ENCODE results near the gene PER3. TPM values are rescaled to one million over a fixed set of nuclear protein-coding genes. Genes with fewer than 3 reads are reported as not detected.

PER3 gene
- total and polyA plus RNA-seq, 10 of the 15 experiments (the other 5 are each of a cell fraction or from before 2014, with no cell fraction given): 0.06 to 0.64 (median 0.13) TPM; not detected in 1

DNA sequence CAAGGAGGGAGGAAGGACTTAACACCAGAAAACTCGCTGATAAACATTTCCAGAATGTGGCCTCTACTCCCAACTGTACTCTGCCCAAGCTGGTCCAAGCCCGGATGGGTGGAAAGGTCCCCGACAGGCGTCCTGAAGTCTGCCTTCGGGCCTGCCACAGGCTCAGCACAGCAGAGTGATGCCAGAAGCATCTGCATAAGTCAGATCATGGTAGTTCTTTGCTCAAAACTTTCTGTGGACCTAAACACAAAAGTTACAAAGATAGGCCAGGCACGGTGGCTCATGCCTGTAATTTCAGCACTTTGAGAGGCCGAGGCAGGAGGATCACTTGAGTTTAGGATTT lies 69.6 kb downstream of the PER3 start:
- POLR2A ChIA-PET: no interaction called here
- no peak overlapping the region for H3K9ac ChIP-seq (ENCODE audit: control insufficient read depth, insufficient read depth, low read length)
- H3K4me1 ChIP-seq (ENCODE audit: control insufficient read depth, insufficient read depth, low read length): no peaks in the 10 kb centered on the region

DNA sequence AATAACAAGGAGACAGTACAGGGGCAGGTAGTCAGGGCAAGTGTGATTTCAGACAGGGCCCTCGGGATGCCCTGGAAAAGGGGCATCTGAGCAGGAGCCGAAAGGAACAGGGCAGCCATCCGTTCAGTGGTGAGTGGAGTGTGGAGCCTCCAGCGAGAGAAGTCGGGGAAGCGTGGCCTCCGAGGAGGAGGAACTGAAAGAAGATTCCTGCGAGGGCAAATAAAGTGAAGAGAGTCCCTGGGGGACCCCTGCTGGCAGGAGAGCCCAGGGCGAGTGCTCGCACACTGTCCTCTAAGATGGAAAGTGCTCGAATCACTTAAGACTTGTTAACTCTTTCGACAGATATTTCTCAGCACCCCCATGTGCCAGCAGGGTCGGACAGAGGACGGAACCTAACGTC lies 72.3 kb downstream of the PER3 start:
- Histone ChIP-seq H3K9me3 (replicated peaks; ENCODE audit: control insufficient read depth, insufficient read depth, low read length) (no peaks in the 10 kb centered on the region), H3K4me3 (no peak overlapping the region), H3K79me2 (ENCODE audit: control insufficient read depth, insufficient read depth, low read length) (no peaks in the 10 kb centered on the region), H2AFZ (ENCODE audit: control insufficient read depth, low read depth, low read length) (no peak overlapping the region), H3K9ac (ENCODE audit: control insufficient read depth, insufficient read depth, low read length) (no peak overlapping the region), H3K4me2 (ENCODE audit: control insufficient read depth, insufficient read depth) (no peak overlapping the region), H3K36me3 (ENCODE audit: control insufficient read depth in 2 of 2, insufficient read depth in 2 of 2, low read length in 1 of 2) (no peaks in the 10 kb centered on the region; a peak in 1 of 4 replicates), H3K27ac (ENCODE audit: control insufficient read depth, insufficient read depth) (no peak overlapping the region), H3K4me1 (ENCODE audit: control insufficient read depth, insufficient read depth, low read length) (no peaks in the 10 kb centered on the region), H4K20me1 (ENCODE audit: control insufficient read depth, insufficient read depth) (no peaks in the 10 kb centered on the region), H3K27me3 (replicated peaks in 1 of 2; ENCODE audit: control insufficient read depth in 2 of 2, insufficient read depth in 2 of 2, low read length in 1 of 2) (no peaks in the 10 kb centered on the region; a peak in 1 of 4 replicates)
- no TSS peak for BruUV-seq (replicated peaks)
- ChIA-PET POLR2A (no interaction called here), SMC1A (ENCODE audit: uncharacterized antibody, unreplicated experiment) (no interaction called here), RAD21 (ENCODE audit: unreplicated experiment) (no interaction called here), CTCF (no interaction called here)
- DNase-seq (ENCODE audit: low read depth, low spot score) (no peak), FAIRE-seq (no peak), ATAC-seq (no peak)
- 13% methylated on average over 15 of the region's 15 CpGs for WGBS (ENCODE audit: insufficient coverage, insufficient replicate concordance, low lambda C conversion rate, missing lambda C conversion rate)
- intact Hi-C loops (cut with micrococcal nuclease; ENCODE audit: unreplicated experiment) (no loop called here), in situ Hi-C loops (cut with MboI) (no loop called here)
- TF ChIP-seq, protein P1, sequence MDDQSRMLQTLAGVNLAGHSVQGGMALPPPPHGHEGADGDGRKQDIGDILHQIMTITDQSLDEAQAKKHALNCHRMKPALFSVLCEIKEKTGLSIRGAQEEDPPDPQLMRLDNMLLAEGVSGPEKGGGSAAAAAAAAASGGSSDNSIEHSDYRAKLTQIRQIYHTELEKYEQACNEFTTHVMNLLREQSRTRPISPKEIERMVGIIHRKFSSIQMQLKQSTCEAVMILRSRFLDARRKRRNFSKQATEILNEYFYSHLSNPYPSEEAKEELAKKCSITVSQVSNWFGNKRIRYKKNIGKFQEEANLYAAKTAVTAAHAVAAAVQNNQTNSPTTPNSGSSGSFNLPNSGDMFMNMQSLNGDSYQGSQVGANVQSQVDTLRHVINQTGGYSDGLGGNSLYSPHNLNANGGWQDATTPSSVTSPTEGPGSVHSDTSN (IDR thresholded peaks at IDR 0.05; ENCODE audit: insufficient replicate concordance, low read depth, low read length): no peak
- TF ChIP-seq, protein P2, sequence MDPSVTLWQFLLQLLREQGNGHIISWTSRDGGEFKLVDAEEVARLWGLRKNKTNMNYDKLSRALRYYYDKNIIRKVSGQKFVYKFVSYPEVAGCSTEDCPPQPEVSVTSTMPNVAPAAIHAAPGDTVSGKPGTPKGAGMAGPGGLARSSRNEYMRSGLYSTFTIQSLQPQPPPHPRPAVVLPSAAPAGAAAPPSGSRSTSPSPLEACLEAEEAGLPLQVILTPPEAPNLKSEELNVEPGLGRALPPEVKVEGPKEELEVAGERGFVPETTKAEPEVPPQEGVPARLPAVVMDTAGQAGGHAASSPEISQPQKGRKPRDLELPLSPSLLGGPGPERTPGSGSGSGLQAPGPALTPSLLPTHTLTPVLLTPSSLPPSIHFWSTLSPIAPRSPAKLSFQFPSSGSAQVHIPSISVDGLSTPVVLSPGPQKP (IDR thresholded peaks at IDR 0.05; ENCODE audit: low read depth, low read length): no peak
- TF ChIP-seq MYC (IDR thresholded peaks at IDR 0.05; ENCODE audit: insufficient read depth, insufficient read length, insufficient replicate concordance, low read length, severe bottlenecking) (no peak), HDAC2 (IDR thresholded peaks at IDR 0.05) (no peak), GATAD2B (conservative IDR thresholded peaks at IDR 0.05; ENCODE audit: low read depth) (no peak), FOXM1 (IDR thresholded peaks at IDR 0.05; ENCODE audit: low read depth, low read length) (no peak)
- TF ChIP-seq, protein P3, sequence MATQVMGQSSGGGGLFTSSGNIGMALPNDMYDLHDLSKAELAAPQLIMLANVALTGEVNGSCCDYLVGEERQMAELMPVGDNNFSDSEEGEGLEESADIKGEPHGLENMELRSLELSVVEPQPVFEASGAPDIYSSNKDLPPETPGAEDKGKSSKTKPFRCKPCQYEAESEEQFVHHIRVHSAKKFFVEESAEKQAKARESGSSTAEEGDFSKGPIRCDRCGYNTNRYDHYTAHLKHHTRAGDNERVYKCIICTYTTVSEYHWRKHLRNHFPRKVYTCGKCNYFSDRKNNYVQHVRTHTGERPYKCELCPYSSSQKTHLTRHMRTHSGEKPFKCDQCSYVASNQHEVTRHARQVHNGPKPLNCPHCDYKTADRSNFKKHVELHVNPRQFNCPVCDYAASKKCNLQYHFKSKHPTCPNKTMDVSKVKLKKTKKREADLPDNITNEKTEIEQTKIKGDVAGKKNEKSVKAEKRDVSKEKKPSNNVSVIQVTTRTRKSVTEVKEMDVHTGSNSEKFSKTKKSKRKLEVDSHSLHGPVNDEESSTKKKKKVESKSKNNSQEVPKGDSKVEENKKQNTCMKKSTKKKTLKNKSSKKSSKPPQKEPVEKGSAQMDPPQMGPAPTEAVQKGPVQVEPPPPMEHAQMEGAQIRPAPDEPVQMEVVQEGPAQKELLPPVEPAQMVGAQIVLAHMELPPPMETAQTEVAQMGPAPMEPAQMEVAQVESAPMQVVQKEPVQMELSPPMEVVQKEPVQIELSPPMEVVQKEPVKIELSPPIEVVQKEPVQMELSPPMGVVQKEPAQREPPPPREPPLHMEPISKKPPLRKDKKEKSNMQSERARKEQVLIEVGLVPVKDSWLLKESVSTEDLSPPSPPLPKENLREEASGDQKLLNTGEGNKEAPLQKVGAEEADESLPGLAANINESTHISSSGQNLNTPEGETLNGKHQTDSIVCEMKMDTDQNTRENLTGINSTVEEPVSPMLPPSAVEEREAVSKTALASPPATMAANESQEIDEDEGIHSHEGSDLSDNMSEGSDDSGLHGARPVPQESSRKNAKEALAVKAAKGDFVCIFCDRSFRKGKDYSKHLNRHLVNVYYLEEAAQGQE (IDR thresholded peaks at IDR 0.05; ENCODE audit: low read depth, low read length): no peak

More for the DNA sequence above, 69.6 kb downstream of the PER3 start:
- ChIA-PET CTCF (no interaction called here), SMC1A (ENCODE audit: uncharacterized antibody, unreplicated experiment) (no interaction called here), RAD21 (ENCODE audit: unreplicated experiment) (no interaction called here)
- Histone ChIP-seq H3K79me2 (ENCODE audit: control insufficient read depth, insufficient read depth, low read length) (no peaks in the 10 kb centered on the region), H3K27ac (ENCODE audit: control insufficient read depth, insufficient read depth) (no peak overlapping the region), H2AFZ (ENCODE audit: control insufficient read depth, low read depth, low read length) (no peak overlapping the region), H3K36me3 (ENCODE audit: control insufficient read depth in 2 of 2, insufficient read depth in 2 of 2, low read length in 1 of 2) (no peaks in the 10 kb centered on the region; a peak in 1 of 4 replicates), H3K9me3 (replicated peaks; ENCODE audit: control insufficient read depth, insufficient read depth, low read length) (no peaks in the 10 kb centered on the region), H3K27me3 (replicated peaks in 1 of 2; ENCODE audit: control insufficient read depth in 2 of 2, insufficient read depth in 2 of 2, low read length in 1 of 2) (peaks cover 0 to 1% of the 10 kb centered on the region in 2 experiments; a peak in 2 of 4 replicates), H4K20me1 (ENCODE audit: control insufficient read depth, insufficient read depth) (no peaks in the 10 kb centered on the region), H3K4me3 (no peak overlapping the region), H3K4me2 (ENCODE audit: control insufficient read depth, insufficient read depth) (no peak overlapping the region)
- no TSS peak for BruUV-seq (replicated peaks)
- 38% methylated on average over 7 of the region's 7 CpGs for WGBS (ENCODE audit: insufficient coverage, insufficient replicate concordance, low lambda C conversion rate, missing lambda C conversion rate)
- TF ChIP-seq, protein P4, sequence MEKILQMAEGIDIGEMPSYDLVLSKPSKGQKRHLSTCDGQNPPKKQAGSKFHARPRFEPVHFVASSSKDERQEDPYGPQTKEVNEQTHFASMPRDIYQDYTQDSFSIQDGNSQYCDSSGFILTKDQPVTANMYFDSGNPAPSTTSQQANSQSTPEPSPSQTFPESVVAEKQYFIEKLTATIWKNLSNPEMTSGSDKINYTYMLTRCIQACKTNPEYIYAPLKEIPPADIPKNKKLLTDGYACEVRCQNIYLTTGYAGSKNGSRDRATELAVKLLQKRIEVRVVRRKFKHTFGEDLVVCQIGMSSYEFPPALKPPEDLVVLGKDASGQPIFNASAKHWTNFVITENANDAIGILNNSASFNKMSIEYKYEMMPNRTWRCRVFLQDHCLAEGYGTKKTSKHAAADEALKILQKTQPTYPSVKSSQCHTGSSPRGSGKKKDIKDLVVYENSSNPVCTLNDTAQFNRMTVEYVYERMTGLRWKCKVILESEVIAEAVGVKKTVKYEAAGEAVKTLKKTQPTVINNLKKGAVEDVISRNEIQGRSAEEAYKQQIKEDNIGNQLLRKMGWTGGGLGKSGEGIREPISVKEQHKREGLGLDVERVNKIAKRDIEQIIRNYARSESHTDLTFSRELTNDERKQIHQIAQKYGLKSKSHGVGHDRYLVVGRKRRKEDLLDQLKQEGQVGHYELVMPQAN (conservative IDR thresholded peaks at IDR 0.05): no peak
- no peak for TF ChIP-seq ZNF217 (IDR thresholded peaks at IDR 0.05)
- no peak for TF ChIP-seq NRF1 (conservative IDR thresholded peaks at IDR 0.05; ENCODE audit: low read depth, low read length)
- ATAC-seq (no peak), DNase-seq (ENCODE audit: low read depth, low spot score) (no peak), FAIRE-seq (no peak)
- in situ Hi-C loops (cut with MboI): no loop called here
- intact Hi-C loops (cut with micrococcal nuclease; ENCODE audit: unreplicated experiment): no loop called here
